HEK293T (cell line): ENCODE data around the gene COL19A1.

Source experiments
- BHLHE40 ChIP-seq: fragments of 450-650 bp; IDR thresholded peaks from 2 replicates; pipeline ENCODE4 v1.6.1; 2016; ENCODE audit warnings: mild to moderate bottlenecking, moderate library complexity, borderline replicate concordance
- ELF4 ChIP-seq: fragments of 450-650 bp; IDR thresholded peaks from 2 replicates; pipeline ENCODE4 v1.6.1; 2017; ENCODE audit warnings: antibody characterized with exemption
- NFRKB ChIP-seq: fragments of 450-650 bp; IDR thresholded peaks from 2 replicates; pipeline ENCODE4 v1.6.1; 2016; ENCODE audit warnings: mild to moderate bottlenecking, moderate library complexity
- TARDBP ChIP-seq: fragments of 450-650 bp; IDR thresholded peaks from 2 replicates; pipeline ENCODE4 v1.6.1; 2016

- TF ChIP-seq TARDBP (no peak), NFRKB (no peak), ELF4 (no peak), BHLHE40 (no peak)
Measured at GRCh38 chr6:69841862-69842261, 24.5 kb upstream of the COL19A1 start.
